HG03103 (cell line): ENCODE results near the gene PPEF2.

Source experiments
- ATAC-seq: cut with Tn5 transposase; IDR thresholded peaks from one replicate; pipeline ENCODE4 v1.9.1; 2021; ENCODE audit warnings: low read depth; ENCODE audit not compliant: unreplicated experiment

PPEF2 gene

GRCh38 chr4:75841641-75842520 lies 60.4 kb downstream of the PPEF2 start:
- ATAC-seq = no peak

GRCh38 chr4:75834772-75835154 lies 67.5 kb downstream of the PPEF2 start:
- ATAC-seq = no peak

GRCh38 chr4:75834095-75834771 lies 68.0 kb downstream of the PPEF2 start:
- ATAC-seq = no peak

- no peak for ATAC-seq
Observed at GRCh38 chr4:75831856-75832405, 70.3 kb downstream of the PPEF2 start.

GRCh38 chr4:75830906-75831305 lies 71.3 kb downstream of the PPEF2 start:
- no peak for ATAC-seq

- ATAC-seq = no peak
Observed at GRCh38 chr4:75823812-75824211, 78.4 kb downstream of the PPEF2 start.

- ATAC-seq = no peak
Observed at GRCh38 chr4:75822416-75822815, 79.8 kb downstream of the PPEF2 start.

- no peak for ATAC-seq
Observed at GRCh38 chr4:75821966-75822365, 80.3 kb downstream of the PPEF2 start.

- no peak for ATAC-seq
Observed at GRCh38 chr4:75821216-75821615, 81.0 kb downstream of the PPEF2 start.

- ATAC-seq = no peak
Observed at GRCh38 chr4:75820676-75821075, 81.6 kb downstream of the PPEF2 start.

- ATAC-seq = no peak
Observed at GRCh38 chr4:75820197-75820596, 82.1 kb downstream of the PPEF2 start.

- no peak for ATAC-seq
Observed at GRCh38 chr4:75819121-75819520, 83.1 kb downstream of the PPEF2 start.

GRCh38 chr4:75817901-75818300 lies 84.4 kb downstream of the PPEF2 start:
- no peak for ATAC-seq
